SH-SY5Y (cell line): ENCODE measurements around the gene PPP2R5C.

ENCODE experiments used
- GATA2 ChIP-seq: IDR thresholded peaks from 2 replicates; pipeline ENCODE4 v1.6.1; 2011; ENCODE audit warnings: mild to moderate bottlenecking, low read depth, low read length
- GATA3 ChIP-seq: IDR thresholded peaks from 2 replicates; pipeline ENCODE4 v1.6.1; 2011; ENCODE audit warnings: low read depth, mild to moderate bottlenecking, low read length, moderate library complexity

PPP2R5C gene

GRCh38 chr14:101784631-101785030, 23.1 kb downstream of the PPP2R5C start:
- TF ChIP-seq GATA3 = no peak
- no peak for TF ChIP-seq GATA2

- TF ChIP-seq GATA3 (no peak), GATA2 (no peak)
These were observed 26.6 kb downstream of the PPP2R5C start for GRCh38 chr14:101788016-101788635.

GRCh38 chr14:101789222-101789621, 27.7 kb downstream of the PPP2R5C start:
- TF ChIP-seq GATA3 = no peak
- no peak for TF ChIP-seq GATA2

- no peak for TF ChIP-seq GATA2
- TF ChIP-seq GATA3 = no peak
These were observed 28.7 kb downstream of the PPP2R5C start for GRCh38 chr14:101790232-101790631.

GRCh38 chr14:101791919-101792572, 30.5 kb downstream of the PPP2R5C start:
- TF ChIP-seq GATA3 (no peak), GATA2 (no peak)

GRCh38 chr14:101796016-101796415, 34.5 kb downstream of the PPP2R5C start:
- no peak for TF ChIP-seq GATA2
- no peak for TF ChIP-seq GATA3

GRCh38 chr14:101796479-101796878, 35.0 kb downstream of the PPP2R5C start:
- TF ChIP-seq GATA2 = no peak
- no peak for TF ChIP-seq GATA3

- no peak for TF ChIP-seq GATA3
These were observed 36.3 kb downstream of the PPP2R5C start for GRCh38 chr14:101797856-101798255.

- TF ChIP-seq GATA2 (no peak), GATA3 (no peak)
These were observed 46.6 kb downstream of the PPP2R5C start for GRCh38 chr14:101808020-101808641.

GRCh38 chr14:101808894-101809670, 47.6 kb downstream of the PPP2R5C start:
- TF ChIP-seq GATA3 (no peak), GATA2 (no peak)

- TF ChIP-seq GATA2 (no peak; the same call in 1 of the 2 replicates), GATA3 (no peak)
These were observed 48.4 kb downstream of the PPP2R5C start for GRCh38 chr14:101809671-101810514.

- TF ChIP-seq GATA3 (no peak), GATA2 (no peak)
These were observed 49.5 kb downstream of the PPP2R5C start for GRCh38 chr14:101810897-101811621.

GRCh38 chr14:101812071-101812470, 50.6 kb downstream of the PPP2R5C start:
- TF ChIP-seq GATA2 (no peak), GATA3 (no peak)
